SK-N-SH treated with all-trans-retinoic acid at 6 μM for 48 hours (cell line): ENCODE results near the gene DDX20.

ENCODE experiments used
- ATAC-seq: fragments of 200-7000 bp; cut with Tn5 transposase; 3 replicates; pipeline ENCODE4 v1.9.1; 2020; ENCODE audit warnings: mild to moderate bottlenecking, moderate library complexity
- BACH2 ChIP-seq: fragments of 250-450 bp; sonication (Bioruptor Pico); IDR thresholded peaks from 2 replicates; pipeline ENCODE4 v1.9.0; 2021; ENCODE audit warnings: mild to moderate bottlenecking, borderline replicate concordance
- CREB5 ChIP-seq: fragments of 250-450 bp; sonication (Bioruptor Pico); IDR thresholded peaks from 2 replicates; pipeline ENCODE4 v1.5.1; 2020; ENCODE audit warnings: low read depth, mild to moderate bottlenecking, moderate library complexity
- CSDC2 ChIP-seq: fragments of 250-450 bp; sonication (Bioruptor Pico); IDR thresholded peaks from 2 replicates; pipeline ENCODE4 v1.5.0; 2020; ENCODE audit warnings: mild to moderate bottlenecking, moderate library complexity
- CSRNP3 ChIP-seq: fragments of 250-450 bp; sonication (Bioruptor Pico); IDR thresholded peaks from 2 replicates; pipeline ENCODE4 v1.5.1; 2021; ENCODE audit warnings: mild to moderate bottlenecking, moderate library complexity
- ESRRG ChIP-seq: fragments of 250-450 bp; sonication (Bioruptor Pico); IDR thresholded peaks from 2 replicates; pipeline ENCODE4 v1.6.1; 2021; ENCODE audit warnings: mild to moderate bottlenecking
- ISL1 ChIP-seq: fragments of 250-450 bp; sonication (Bioruptor Pico); IDR thresholded peaks from 2 replicates; pipeline ENCODE4 v2.1.2; 2022; ENCODE audit warnings: mild to moderate bottlenecking, moderate library complexity
- OSR1 ChIP-seq: fragments of 250-450 bp; sonication (Bioruptor Pico); IDR thresholded peaks from 2 replicates; pipeline ENCODE4 v1.8.0; 2022; ENCODE audit warnings: moderate library complexity, mild to moderate bottlenecking, inconsistent platforms
- POU6F1 ChIP-seq: fragments of 250-450 bp; sonication (Bioruptor Pico); IDR thresholded peaks from 2 replicates; pipeline ENCODE4 v1.8.0; 2021; ENCODE audit warnings: low read depth, mild to moderate bottlenecking, moderate library complexity, borderline replicate concordance
- PPARA ChIP-seq: fragments of 250-450 bp; sonication (Bioruptor Pico); IDR thresholded peaks from 2 replicates; pipeline ENCODE4 v1.5.0; 2020; ENCODE audit warnings: mild to moderate bottlenecking, borderline replicate concordance
- RARB ChIP-seq: fragments of 250-450 bp; sonication (Bioruptor Pico); IDR thresholded peaks from 2 replicates; pipeline ENCODE4 v1.8.0; 2021; ENCODE audit warnings: mild to moderate bottlenecking, moderate library complexity
- SNAI2 ChIP-seq: fragments of 250-450 bp; sonication (Bioruptor Pico); IDR thresholded peaks from 2 replicates; pipeline ENCODE4 v1.5.0; 2020; ENCODE audit warnings: mild to moderate bottlenecking, moderate library complexity
- TOX ChIP-seq: fragments of 250-450 bp; sonication (Bioruptor Pico); IDR thresholded peaks from 2 replicates; pipeline ENCODE4 v1.8.0; 2021; ENCODE audit warnings: mild to moderate bottlenecking, moderate library complexity, borderline replicate concordance
- TSHZ2 ChIP-seq: fragments of 250-450 bp; sonication (Bioruptor Pico); IDR thresholded peaks from 2 replicates; pipeline ENCODE4 v1.5.0; 2020; ENCODE audit warnings: mild to moderate bottlenecking, moderate library complexity
- ZC3H10 ChIP-seq: fragments of 250-450 bp; sonication (Bioruptor Pico); IDR thresholded peaks from 2 replicates; pipeline ENCODE4 v1.5.1; 2021; ENCODE audit warnings: mild to moderate bottlenecking, moderate library complexity
- ZFP3 ChIP-seq: fragments of 250-450 bp; sonication (Bioruptor Pico); IDR thresholded peaks from 2 replicates; pipeline ENCODE4 v1.5.0; 2020; ENCODE audit warnings: mild to moderate bottlenecking, moderate library complexity
- ZFP30 ChIP-seq: fragments of 450-650 bp; formaldehyde crosslinking; IDR thresholded peaks from 2 replicates; pipeline ENCODE4 v1.5.0; 2022; ENCODE audit warnings: mild to moderate bottlenecking, moderate library complexity
- ZNF565 ChIP-seq: fragments of 450-650 bp; formaldehyde crosslinking; conservative IDR thresholded peaks from 2 replicates; pipeline ENCODE4 v1.5.0; 2020; ENCODE audit warnings: low read depth, mild to moderate bottlenecking, moderate library complexity
- ZNF70 ChIP-seq: fragments of 450-650 bp; formaldehyde crosslinking; IDR thresholded peaks from 2 replicates; pipeline ENCODE4 v1.5.0; 2020; ENCODE audit warnings: mild to moderate bottlenecking, moderate library complexity
- ZNF8 ChIP-seq: fragments of 450-650 bp; formaldehyde crosslinking; IDR thresholded peaks from 2 replicates; pipeline ENCODE4 v1.5.0; 2020; ENCODE audit warnings: mild to moderate bottlenecking, moderate library complexity

Gene DDX20

GRCh38 chr1:111716333-111716732, 39.4 kb upstream of the DDX20 start:
- no peak for ATAC-seq
- no peak for TF ChIP-seq ZNF70 (CRISPR knock-in tag)
- no peak for TF ChIP-seq POU6F1 (CRISPR knock-in tag)
- TF ChIP-seq ZNF8 (CRISPR knock-in tag): no peak
- no peak for TF ChIP-seq OSR1 (CRISPR knock-in tag)
- no peak for TF ChIP-seq ISL1
- TF ChIP-seq CSDC2 (CRISPR knock-in tag): no peak
- no peak for TF ChIP-seq PPARA (CRISPR knock-in tag)
- no peak for TF ChIP-seq ZFP30
- no peak for TF ChIP-seq TOX (CRISPR knock-in tag)
- TF ChIP-seq CREB5 (CRISPR knock-in tag): no peak
- no peak for TF ChIP-seq CSRNP3 (CRISPR knock-in tag)
- no peak for TF ChIP-seq ZC3H10 (CRISPR knock-in tag)
- no peak for TF ChIP-seq ESRRG (CRISPR knock-in tag)
- no peak for TF ChIP-seq ZNF565 (CRISPR knock-in tag)

- TF ChIP-seq ZC3H10 (CRISPR knock-in tag) (no peak), CREB5 (CRISPR knock-in tag) (no peak), ZNF565 (CRISPR knock-in tag) (no peak), ZFP3 (CRISPR knock-in tag) (no peak), POU6F1 (CRISPR knock-in tag) (no peak), RARB (no peak), TSHZ2 (no peak), ZNF8 (CRISPR knock-in tag) (no peak), CSRNP3 (CRISPR knock-in tag) (no peak), PPARA (CRISPR knock-in tag) (no peak), BACH2 (CRISPR knock-in tag) (no peak), SNAI2 (CRISPR knock-in tag) (no peak)
- ATAC-seq: no peak
These were observed 38.3 kb upstream of the DDX20 start for GRCh38 chr1:111717450-111717849.
